Right lobe of liver (tissue), 4 donors: ENCODE results near the gene CHPF.

Experiments
- POLR2A ChIP-seq: fragments of 450-650 bp; IDR thresholded peaks from one replicate; pipeline ENCODE4 v1.6.1; 2017; ENCODE audit warnings: antibody characterized with exemption, mild to moderate bottlenecking
- TF ChIP-seq, protein P1 (sequence below), 4 donors: fragments of 200-600 bp in 3 of 4; fragments of 450-650 bp in 1 of 4; IDR thresholded peaks; one replicate each; pipeline versions ENCODE4 v1.5.1 to v1.8.0; 2016 to 2022; ENCODE audit warnings: antibody characterized with exemption in 4 of 4, mild to moderate bottlenecking in 2 of 4
- donor health status: DM: no; HTN: no; CAD: no.
- donor health status: DM: no; HTN: no; CAD: no.
- donor health status: DM: no; HTN: yes; CAD: no.

DNA sequence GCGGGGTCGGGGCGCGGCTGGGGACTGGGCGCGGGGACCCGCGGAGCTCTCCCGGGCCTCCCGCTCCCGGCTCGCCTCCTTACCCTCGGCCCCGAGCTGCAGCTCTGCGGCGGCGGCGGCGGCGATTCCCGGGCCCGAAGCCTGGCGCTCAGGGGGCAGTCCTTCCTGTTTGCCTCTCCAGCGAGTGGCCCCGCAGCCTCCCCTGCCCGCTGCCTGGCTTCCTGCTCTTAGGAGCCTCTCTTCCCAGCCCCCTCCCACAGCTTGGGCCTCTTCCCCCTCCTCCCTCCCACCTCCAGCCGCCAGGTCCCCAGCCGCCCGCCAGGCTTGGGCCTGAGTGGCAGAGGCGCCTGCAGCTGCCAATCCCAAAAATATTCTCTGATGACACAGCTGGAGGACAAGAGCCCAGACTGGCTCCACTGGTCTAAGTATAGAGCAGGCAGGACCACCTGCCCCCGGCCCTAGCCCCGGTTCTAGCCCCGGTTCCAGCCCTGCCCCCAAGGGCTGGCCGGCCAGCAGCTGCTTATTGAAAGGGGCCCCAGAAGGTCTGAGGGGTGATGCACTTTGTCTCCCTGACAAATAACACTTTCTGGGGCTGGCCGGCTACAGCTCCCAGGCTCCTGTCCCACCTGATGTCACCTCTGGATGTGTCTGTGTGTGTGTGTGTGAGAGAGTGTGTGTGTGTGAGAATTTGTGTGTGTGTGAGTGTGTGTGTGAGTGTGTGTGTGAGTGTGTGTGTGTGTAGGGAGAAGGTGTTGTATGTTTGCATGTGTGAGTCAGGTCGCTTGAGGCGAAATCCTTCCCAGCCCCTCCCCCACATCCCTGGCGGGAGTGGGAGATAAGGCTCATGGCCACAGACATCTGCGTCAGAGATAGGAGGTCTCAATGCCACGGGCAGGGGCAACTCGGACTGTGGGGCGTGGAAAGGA is 28.0 kb upstream of the CHPF start, which contains the start of gene OBSL1:
- TF ChIP-seq, protein P1, sequence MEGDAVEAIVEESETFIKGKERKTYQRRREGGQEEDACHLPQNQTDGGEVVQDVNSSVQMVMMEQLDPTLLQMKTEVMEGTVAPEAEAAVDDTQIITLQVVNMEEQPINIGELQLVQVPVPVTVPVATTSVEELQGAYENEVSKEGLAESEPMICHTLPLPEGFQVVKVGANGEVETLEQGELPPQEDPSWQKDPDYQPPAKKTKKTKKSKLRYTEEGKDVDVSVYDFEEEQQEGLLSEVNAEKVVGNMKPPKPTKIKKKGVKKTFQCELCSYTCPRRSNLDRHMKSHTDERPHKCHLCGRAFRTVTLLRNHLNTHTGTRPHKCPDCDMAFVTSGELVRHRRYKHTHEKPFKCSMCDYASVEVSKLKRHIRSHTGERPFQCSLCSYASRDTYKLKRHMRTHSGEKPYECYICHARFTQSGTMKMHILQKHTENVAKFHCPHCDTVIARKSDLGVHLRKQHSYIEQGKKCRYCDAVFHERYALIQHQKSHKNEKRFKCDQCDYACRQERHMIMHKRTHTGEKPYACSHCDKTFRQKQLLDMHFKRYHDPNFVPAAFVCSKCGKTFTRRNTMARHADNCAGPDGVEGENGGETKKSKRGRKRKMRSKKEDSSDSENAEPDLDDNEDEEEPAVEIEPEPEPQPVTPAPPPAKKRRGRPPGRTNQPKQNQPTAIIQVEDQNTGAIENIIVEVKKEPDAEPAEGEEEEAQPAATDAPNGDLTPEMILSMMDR (IDR thresholded peaks at IDR 0.05) = no peak
- TF ChIP-seq POLR2A = no peak
